Measurements from ENCODE around the gene OSTM1. TPM values are rescaled to one million over a fixed set of nuclear protein-coding genes. Genes with fewer than 3 reads are reported as not detected.

Gene OSTM1
- total RNA-seq = 8.9 and 10.4 TPM in 2 replicates

DNA sequence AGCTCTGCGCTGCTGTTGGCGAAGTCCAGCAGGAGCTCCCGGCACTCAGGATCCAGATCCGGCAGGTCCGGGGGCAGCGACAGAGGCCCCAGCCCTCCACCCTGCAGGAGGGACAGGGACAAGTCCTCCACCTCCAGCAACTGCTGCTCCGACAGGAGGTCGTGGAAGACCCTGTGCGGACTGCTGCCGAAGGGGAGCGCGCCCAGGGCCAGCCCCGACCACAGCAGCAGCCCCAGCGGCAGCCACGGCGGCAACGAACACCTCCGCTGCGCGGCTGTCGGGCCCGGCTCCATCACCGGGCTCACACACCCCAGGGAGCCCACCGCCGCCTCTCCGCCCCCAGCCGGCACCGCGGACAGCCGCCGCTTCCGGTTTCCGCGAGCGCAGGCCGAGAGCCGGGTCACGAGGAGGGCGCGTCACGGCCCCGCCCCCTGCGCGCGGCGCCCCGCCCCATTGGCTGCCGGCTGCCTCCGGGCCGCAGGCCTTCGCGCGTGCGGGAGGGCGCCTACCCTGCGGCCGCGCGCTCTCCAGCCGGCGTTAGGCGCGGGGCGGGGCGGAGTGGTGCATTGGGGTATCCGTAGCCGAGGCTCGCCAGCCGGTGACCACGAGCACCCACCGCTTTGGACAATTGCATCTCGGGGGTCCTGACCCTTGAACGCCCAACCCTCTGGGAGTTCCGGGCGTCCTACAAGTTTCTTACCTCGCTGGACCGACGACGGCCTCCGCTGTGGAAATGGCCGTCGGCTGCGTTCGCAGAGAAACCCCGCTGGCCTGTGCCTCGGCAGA is at the start of gene OSTM1:
OSTM1 (minus strand) TSS at position 383 of the 786 bp plus-strand sequence; CDS start at position 293, 90 bp downstream.

Other genes starting within 250 kb of the OSTM1 start
- gene SEC63, start 116.5 kb downstream of the OSTM1 start, total RNA-seq = 5.4 and 7.1 TPM in 2 replicates
- gene NR2E1, start 91.3 kb upstream of the OSTM1 start, total RNA-seq = not detected in 2 replicates
- 101 and 106 TPM in 2 replicates for gene SNX3, start 186.3 kb upstream of the OSTM1 start, total RNA-seq
- gene AFG1L, start 220.3 kb upstream of the OSTM1 start, total RNA-seq = 1.6 and 2.5 TPM in 2 replicates